ENCODE data around the gene PKHD1. TPM values are rescaled to one million over a fixed set of nuclear protein-coding genes. Genes with fewer than 3 reads are reported as not detected.

Gene PKHD1
- total and polyA plus RNA-seq, 2 of the 13 experiments (the other 11 are each of a cell fraction or from before 2014, with no cell fraction given) = 0.01 to 0.13 TPM

GRCh38 chr6:51936531-51937290 is 150.7 kb downstream of the PKHD1 start (continued):
- TF ChIP-seq, protein P1, sequence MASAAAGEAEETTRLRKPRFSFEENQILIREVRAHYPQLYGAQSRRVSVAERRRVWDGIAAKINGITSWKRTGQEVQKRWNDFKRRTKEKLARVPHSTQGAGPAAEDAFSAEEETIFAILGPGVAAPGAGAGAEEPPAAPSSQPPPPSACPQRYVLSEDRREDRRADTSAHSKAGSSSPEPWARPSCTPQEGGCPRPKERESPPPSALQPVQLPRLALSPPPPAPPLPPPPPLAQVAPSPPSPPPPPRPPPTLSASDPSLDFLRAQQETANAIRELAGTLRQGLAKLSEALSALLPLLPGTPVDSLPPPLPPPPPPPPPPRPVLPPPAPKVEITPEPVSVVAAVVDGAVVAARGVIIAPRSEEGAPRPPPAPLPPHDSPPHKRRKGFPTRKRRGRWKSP (CRISPR knock-in tag; IDR thresholded peaks at IDR 0.05) = no peak

GRCh38 chr6:51934098-51934497 is 153.3 kb downstream of the PKHD1 start:
- ChIA-PET CTCF (ENCODE audit: low intra/inter-chr PET ratio, low total read pairs) (no interaction called here), POLR2A (no interaction called here)
- BruUV-seq (replicated peaks) = no TSS peak

More at GRCh38 chr6:51934098-51934497, 153.3 kb downstream of the PKHD1 start:
- no peak overlapping the region for H2AFZ ChIP-seq (ENCODE audit: low read length)
- H3K4me3 ChIP-seq (replicated peaks in 1 of 3; ENCODE audit: insufficient read depth in 1 of 3, low read depth in 2 of 3, low read length in 3 of 3) = no peak overlapping the region
- no peaks in the 10 kb centered on the region for H3K79me2 ChIP-seq (ENCODE audit: insufficient read depth, low read length)
- intact Hi-C loops (cut with micrococcal nuclease; ENCODE audit: unreplicated experiment) = no loop called here
- DNase-seq (ENCODE audit: low spot score) (peak; percentile 24), ATAC-seq (peak; percentile 96), FAIRE-seq (peak; percentile 79)
- no peak for TF ChIP-seq DZIP1 (CRISPR knock-in tag; IDR thresholded peaks at IDR 0.05)
- TF ChIP-seq, protein P2, sequence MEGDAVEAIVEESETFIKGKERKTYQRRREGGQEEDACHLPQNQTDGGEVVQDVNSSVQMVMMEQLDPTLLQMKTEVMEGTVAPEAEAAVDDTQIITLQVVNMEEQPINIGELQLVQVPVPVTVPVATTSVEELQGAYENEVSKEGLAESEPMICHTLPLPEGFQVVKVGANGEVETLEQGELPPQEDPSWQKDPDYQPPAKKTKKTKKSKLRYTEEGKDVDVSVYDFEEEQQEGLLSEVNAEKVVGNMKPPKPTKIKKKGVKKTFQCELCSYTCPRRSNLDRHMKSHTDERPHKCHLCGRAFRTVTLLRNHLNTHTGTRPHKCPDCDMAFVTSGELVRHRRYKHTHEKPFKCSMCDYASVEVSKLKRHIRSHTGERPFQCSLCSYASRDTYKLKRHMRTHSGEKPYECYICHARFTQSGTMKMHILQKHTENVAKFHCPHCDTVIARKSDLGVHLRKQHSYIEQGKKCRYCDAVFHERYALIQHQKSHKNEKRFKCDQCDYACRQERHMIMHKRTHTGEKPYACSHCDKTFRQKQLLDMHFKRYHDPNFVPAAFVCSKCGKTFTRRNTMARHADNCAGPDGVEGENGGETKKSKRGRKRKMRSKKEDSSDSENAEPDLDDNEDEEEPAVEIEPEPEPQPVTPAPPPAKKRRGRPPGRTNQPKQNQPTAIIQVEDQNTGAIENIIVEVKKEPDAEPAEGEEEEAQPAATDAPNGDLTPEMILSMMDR (CRISPR knock-in tag; IDR thresholded peaks at IDR 0.05) = peak; percentile 44
- TF ChIP-seq ZNF644 (CRISPR knock-in tag; IDR thresholded peaks at IDR 0.05; ENCODE audit: low read depth) = 0 out of 2 replicates have a peak, but pooled peaks have one; percentile 28
- H3K9ac ChIP-seq (ENCODE audit: insufficient read depth, low read depth, low read length) = no peak overlapping the region
- H3K27ac ChIP-seq (ENCODE audit: extremely low read length, insufficient read depth, low read length) = no peak overlapping the region
- WGBS (ENCODE audit: low lambda C conversion rate) = 45% methylated on average over 5 of the region's 7 CpGs
- no peaks in the 10 kb centered on the region for H3K4me1 ChIP-seq (ENCODE audit: insufficient read depth, low read length)
- H3K27me3 ChIP-seq (ENCODE audit: control insufficient read depth in 1 of 2, insufficient read depth in 2 of 2, low read length in 2 of 2) = no peaks in the 10 kb centered on the region
- H4K20me1 ChIP-seq (ENCODE audit: insufficient read depth, low read length) = no peaks in the 10 kb centered on the region
- no peaks in the 10 kb centered on the region for H3K9me3 ChIP-seq (ENCODE audit: low read length)
- no peak overlapping the region for H3K4me2 ChIP-seq (ENCODE audit: low read depth, low read length)
- H3K36me3 ChIP-seq (replicated peaks in 1 of 2; ENCODE audit: control insufficient read depth in 1 of 2, insufficient read depth in 2 of 2, low read length in 2 of 2) = no peaks in the 10 kb centered on the region
- in situ Hi-C loops (cut with HindIII; ENCODE audit: extremely low pct_ligation_motif_present, low pct_unique_long_range_greater_than_20kb) = no loop called here

All from HepG2 (cell line).